Activated CD4-positive, alpha-beta T cell treated with anti-CD3 and anti-CD28 coated beads, Interleukin-2, amount 10 ng/mL, durations not matched to agents 7 days and 5 days (primary cell): Measurements from ENCODE around the gene EYA4. TPM values are rescaled to one million over a fixed set of nuclear protein-coding genes. Genes with fewer than 3 reads are reported as not detected.

Experiments used
- CTCF ChIA-PET: fragments of 350-600 bp; sonication (Branson Sonifier 250); formaldehyde crosslinking; loops from one replicate; lab custom pipeline; 2021; ENCODE audit warnings: antibody characterized with exemption; lab: Charles Lee
- POLR2A ChIA-PET: fragments of 350-600 bp; sonication (Branson Sonifier 250); formaldehyde crosslinking; loops from one replicate; lab custom pipeline; 2021; ENCODE audit warnings: antibody characterized with exemption; lab: Charles Lee
- DNase-seq: peaks from one replicate; pipeline ENCODE4 v3.0.0-alpha.2; 2020
- H3K27ac Mint-ChIP-seq: one replicate; pipeline ENCODE4 v1.8.0; 2021; ENCODE audit warnings: mild to moderate bottlenecking, moderate library complexity, mixed read lengths
- H3K27me3 Mint-ChIP-seq: one replicate; pipeline ENCODE4 v1.8.0; 2021; ENCODE audit warnings: mixed read lengths
- H3K36me3 Mint-ChIP-seq: one replicate; pipeline ENCODE4 v1.8.0; 2021; ENCODE audit warnings: low read depth, mixed read lengths
- H3K4me1 Mint-ChIP-seq: one replicate; pipeline ENCODE4 v1.8.0; 2021; ENCODE audit warnings: mixed read lengths
- H3K4me3 Mint-ChIP-seq: one replicate; pipeline ENCODE4 v1.8.0; 2021; ENCODE audit warnings: mild to moderate bottlenecking, moderate library complexity, mixed read lengths
- H3K9me3 Mint-ChIP-seq: one replicate; pipeline ENCODE4 v1.8.0; 2021; ENCODE audit warnings: mixed read lengths
- total RNA-seq, 2 experiments: library from RNA; stranded (reverse); gene quantifications; one replicate each; pipeline ENCODE4 v1.2.3, GENCODE V29; 2021

Gene EYA4
- total RNA-seq, 2 experiments from 2014 or later, result not detected

DNA sequence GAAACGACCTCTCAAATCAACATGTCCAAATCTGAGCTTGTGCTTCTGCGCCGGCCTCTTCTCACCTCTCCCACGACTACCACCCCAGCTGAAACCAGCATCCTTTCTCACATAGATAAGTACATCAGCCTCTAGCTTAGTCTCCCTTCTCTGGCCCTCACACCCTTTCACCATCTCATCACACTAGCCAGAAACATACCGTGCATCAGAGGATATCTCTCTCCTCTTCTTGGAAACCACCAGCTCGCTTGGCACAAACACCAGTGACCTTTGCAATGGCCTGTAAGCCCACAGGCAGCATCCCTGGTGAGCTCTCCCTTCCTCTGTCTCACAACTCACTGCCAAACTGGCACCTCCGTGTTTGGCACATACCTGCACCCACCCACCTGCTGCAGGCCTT is 291.8 kb downstream of the EYA4 start:
- POLR2A ChIA-PET, result no interaction called here
- no peak overlapping the region for H3K27ac Mint-ChIP-seq
- no peaks in the 10 kb centered on the region for H3K9me3 Mint-ChIP-seq
- no peaks in the 10 kb centered on the region for H3K4me1 Mint-ChIP-seq
- CTCF ChIA-PET, result no interaction called here
- no peaks in the 10 kb centered on the region for H3K36me3 Mint-ChIP-seq
- peaks cover 10% of the 10 kb centered on the region for H3K27me3 Mint-ChIP-seq
- H3K4me3 Mint-ChIP-seq, result no peak overlapping the region
- no peak for DNase-seq

DNA sequence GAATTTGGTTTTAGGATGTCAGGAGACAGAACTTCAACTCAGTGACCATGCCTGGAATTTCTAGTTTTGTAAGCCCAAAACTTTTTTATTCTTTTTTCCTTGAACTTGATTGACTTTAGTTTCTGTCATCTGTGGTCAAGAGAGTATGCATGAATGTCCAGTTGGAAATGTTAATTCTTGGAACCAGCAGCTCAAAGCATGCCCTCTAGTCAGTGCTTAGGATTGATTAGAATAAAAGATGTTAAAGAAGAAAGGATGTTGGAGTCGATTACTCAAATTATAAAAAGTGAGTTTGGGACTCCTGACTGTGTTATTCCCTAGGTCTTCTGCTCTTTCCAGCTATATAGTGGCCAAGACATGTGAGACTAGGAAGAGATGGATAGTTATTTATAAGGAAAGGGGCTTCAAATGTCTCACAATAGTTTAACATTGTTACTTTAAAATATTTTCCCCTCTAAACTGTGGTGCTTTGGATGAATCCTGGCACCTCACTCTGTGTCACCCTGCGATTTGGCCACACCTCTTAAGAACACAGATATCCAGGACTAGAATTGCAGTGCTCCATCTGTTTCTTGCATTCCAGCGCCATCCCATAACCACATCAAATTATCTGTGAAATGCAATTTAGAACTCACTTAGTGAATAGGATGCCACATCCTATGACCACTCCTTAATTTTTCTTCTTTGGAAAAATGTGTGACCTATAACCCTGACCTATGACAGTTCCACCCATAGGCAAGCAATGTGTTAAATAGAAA is 298.5 kb downstream of the EYA4 start:
- ChIA-PET CTCF (interaction anchor here (1.0 kb wide), 1 partner anchor 25 kb away, joined by 3 read pairs; no protein-coding TSS in a partner anchor), POLR2A (no interaction called here)
- Mint-ChIP-seq H3K4me3 (no peak overlapping the region), H3K27me3 (peaks cover 9% of the 10 kb centered on the region), H3K27ac (no peak overlapping the region), H3K36me3 (no peaks in the 10 kb centered on the region), H3K9me3 (no peaks in the 10 kb centered on the region), H3K4me1 (no peaks in the 10 kb centered on the region)
- DNase-seq, result no peak

GRCh38 chr6:133540361-133540760 is 299.2 kb downstream of the EYA4 start:
- no peaks in the 10 kb centered on the region for H3K9me3 Mint-ChIP-seq
- POLR2A ChIA-PET, result no interaction called here
- H3K4me3 Mint-ChIP-seq, result no peak overlapping the region
- no peak for DNase-seq
- H3K36me3 Mint-ChIP-seq, result no peaks in the 10 kb centered on the region
- CTCF ChIA-PET, result no interaction called here
- peaks cover 6% of the 10 kb centered on the region for H3K27me3 Mint-ChIP-seq
- no peaks in the 10 kb centered on the region for H3K4me1 Mint-ChIP-seq
- H3K27ac Mint-ChIP-seq, result no peak overlapping the region

- Mint-ChIP-seq H3K27ac (no peak overlapping the region), H3K4me3 (no peak overlapping the region), H3K9me3 (no peaks in the 10 kb centered on the region), H3K4me1 (no peaks in the 10 kb centered on the region), H3K36me3 (no peaks in the 10 kb centered on the region), H3K27me3 (peaks cover 6% of the 10 kb centered on the region)
- no peak for DNase-seq
- ChIA-PET POLR2A (no interaction called here), CTCF (no interaction called here)
These were observed 299.9 kb downstream of the EYA4 start for GRCh38 chr6:133541040-133541439.

GRCh38 chr6:133542056-133542821 is 301.1 kb downstream of the EYA4 start:
- Mint-ChIP-seq H3K27ac (no peak overlapping the region), H3K27me3 (peaks cover 2% of the 10 kb centered on the region), H3K36me3 (no peaks in the 10 kb centered on the region), H3K4me1 (no peaks in the 10 kb centered on the region), H3K9me3 (no peaks in the 10 kb centered on the region), H3K4me3 (no peak overlapping the region)
- DNase-seq, result no peak
- ChIA-PET POLR2A (no interaction called here), CTCF (no interaction called here)

GRCh38 chr6:133544419-133544818 is 303.3 kb downstream of the EYA4 start:
- Mint-ChIP-seq H3K4me3 (no peak overlapping the region), H3K4me1 (no peaks in the 10 kb centered on the region), H3K27me3 (no peaks in the 10 kb centered on the region), H3K9me3 (no peaks in the 10 kb centered on the region), H3K36me3 (no peaks in the 10 kb centered on the region), H3K27ac (no peak overlapping the region)
- POLR2A ChIA-PET, result no interaction called here
- DNase-seq, result no peak
- CTCF ChIA-PET, result no interaction called here

GRCh38 chr6:133546098-133546497 is 304.9 kb downstream of the EYA4 start:
- Mint-ChIP-seq H3K9me3 (no peaks in the 10 kb centered on the region), H3K36me3 (no peaks in the 10 kb centered on the region), H3K27me3 (peaks cover 3% of the 10 kb centered on the region), H3K27ac (no peak overlapping the region), H3K4me3 (no peak overlapping the region), H3K4me1 (no peaks in the 10 kb centered on the region)
- DNase-seq, result no peak
- POLR2A ChIA-PET, result no interaction called here
- CTCF ChIA-PET, result interaction anchor here (0.7 kb wide), 1 partner anchor 620 kb away, joined by 4 read pairs; no protein-coding TSS in a partner anchor

DNA sequence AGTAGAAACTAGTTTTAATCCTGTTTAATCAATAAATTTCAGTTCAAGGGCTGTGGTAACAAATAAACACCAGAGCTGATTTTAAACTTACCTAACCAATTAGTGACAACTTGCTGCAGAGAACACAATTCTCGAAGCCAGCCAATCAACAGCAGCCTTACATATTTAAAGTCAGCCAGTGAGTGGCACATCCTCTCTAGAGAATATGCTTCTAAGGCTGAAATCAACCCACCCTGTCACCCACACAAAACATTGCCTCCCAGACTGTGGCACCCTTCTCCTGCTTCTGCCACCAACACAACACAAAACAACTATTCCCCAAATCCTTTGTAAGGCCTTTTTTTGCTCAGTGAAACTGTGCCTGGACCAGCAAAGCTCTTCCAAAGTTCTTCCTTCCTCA is 306.0 kb downstream of the EYA4 start:
- Mint-ChIP-seq H3K9me3 (no peaks in the 10 kb centered on the region), H3K4me3 (no peak overlapping the region), H3K27ac (no peak overlapping the region), H3K4me1 (no peaks in the 10 kb centered on the region), H3K27me3 (peaks cover 3% of the 10 kb centered on the region), H3K36me3 (no peaks in the 10 kb centered on the region)
- ChIA-PET CTCF (no interaction called here), POLR2A (no interaction called here)
- no peak for DNase-seq

GRCh38 chr6:133548423-133549159 is 307.4 kb downstream of the EYA4 start:
- CTCF ChIA-PET, result no interaction called here
- Mint-ChIP-seq H3K27me3 (peaks cover 3% of the 10 kb centered on the region), H3K9me3 (no peaks in the 10 kb centered on the region), H3K4me3 (no peak overlapping the region), H3K36me3 (no peaks in the 10 kb centered on the region), H3K4me1 (no peaks in the 10 kb centered on the region), H3K27ac (no peak overlapping the region)
- DNase-seq, result no peak
- POLR2A ChIA-PET, result no interaction called here

GRCh38 chr6:133549371-133549801 is 308.2 kb downstream of the EYA4 start:
- no peaks in the 10 kb centered on the region for H3K9me3 Mint-ChIP-seq
- peaks cover 3% of the 10 kb centered on the region for H3K27me3 Mint-ChIP-seq
- H3K4me3 Mint-ChIP-seq, result no peak overlapping the region
- no peaks in the 10 kb centered on the region for H3K4me1 Mint-ChIP-seq
- DNase-seq, result no peak
- H3K27ac Mint-ChIP-seq, result no peak overlapping the region
- ChIA-PET POLR2A (no interaction called here), CTCF (no interaction called here)
- no peaks in the 10 kb centered on the region for H3K36me3 Mint-ChIP-seq

DNA sequence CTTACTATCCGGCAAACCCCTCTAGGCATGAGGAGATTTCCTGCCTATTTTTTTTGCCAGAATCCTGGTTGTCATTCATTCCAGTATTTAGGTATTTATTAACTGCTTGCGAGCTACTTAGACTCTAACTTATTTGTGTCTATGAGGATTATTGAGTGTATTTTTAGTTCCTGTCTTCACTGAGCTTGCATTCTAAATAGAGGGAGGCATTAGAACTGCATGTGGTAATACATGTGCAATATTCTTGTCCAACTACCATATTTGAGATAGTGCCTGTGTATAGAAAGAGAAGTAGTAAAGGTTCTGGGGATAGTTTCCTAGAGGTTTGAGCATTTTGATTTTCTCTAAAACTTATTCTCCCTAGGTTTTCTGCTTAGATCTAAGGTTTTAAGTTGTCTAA is 308.9 kb downstream of the EYA4 start:
- Mint-ChIP-seq H3K9me3 (no peaks in the 10 kb centered on the region), H3K27ac (no peak overlapping the region), H3K4me1 (no peaks in the 10 kb centered on the region), H3K27me3 (peaks cover 3% of the 10 kb centered on the region), H3K4me3 (no peak overlapping the region), H3K36me3 (no peaks in the 10 kb centered on the region)
- CTCF ChIA-PET, result no interaction called here
- POLR2A ChIA-PET, result interaction anchor here (0.6 kb wide), 1 partner anchor 1300 kb away, joined by 3 read pairs; no protein-coding TSS in a partner anchor
- DNase-seq, result no peak

GRCh38 chr6:133551436-133551835 is 310.3 kb downstream of the EYA4 start:
- CTCF ChIA-PET, result no interaction called here
- H3K9me3 Mint-ChIP-seq, result no peaks in the 10 kb centered on the region
- no peaks in the 10 kb centered on the region for H3K4me1 Mint-ChIP-seq
- H3K36me3 Mint-ChIP-seq, result no peaks in the 10 kb centered on the region
- no peak overlapping the region for H3K4me3 Mint-ChIP-seq
- POLR2A ChIA-PET, result no interaction called here
- DNase-seq, result no peak
- H3K27ac Mint-ChIP-seq, result no peak overlapping the region
- peaks cover 3% of the 10 kb centered on the region for H3K27me3 Mint-ChIP-seq

GRCh38 chr6:133551847-133552341 is 310.7 kb downstream of the EYA4 start:
- no peaks in the 10 kb centered on the region for H3K36me3 Mint-ChIP-seq
- H3K27me3 Mint-ChIP-seq, result peaks cover 3% of the 10 kb centered on the region
- ChIA-PET POLR2A (no interaction called here), CTCF (no interaction called here)
- no peak overlapping the region for H3K27ac Mint-ChIP-seq
- no peak overlapping the region for H3K4me3 Mint-ChIP-seq
- H3K4me1 Mint-ChIP-seq, result no peaks in the 10 kb centered on the region
- no peaks in the 10 kb centered on the region for H3K9me3 Mint-ChIP-seq
- no peak for DNase-seq
